ENCODE data around the gene TIMP3.
A peak's percentile ranks its signal among the peaks of the same experiment; 100 is the strongest.
"Not testable (repeated sequence)": the region's sequence is repeated elsewhere in the genome, so short reads cannot be mapped to it uniquely, and the experiment has no call there.

The TIMP3 gene

GRCh38 chr22:32801537-32802236 lies at the start of gene TIMP3:
TIMP3 (plus strand) TSS chr22:32801705; CDS start chr22:32802002, 297 bp downstream.
- DNase-seq, result peak in 40 of 51 donors; percentile 11 to 86 (median 70)

DNA sequence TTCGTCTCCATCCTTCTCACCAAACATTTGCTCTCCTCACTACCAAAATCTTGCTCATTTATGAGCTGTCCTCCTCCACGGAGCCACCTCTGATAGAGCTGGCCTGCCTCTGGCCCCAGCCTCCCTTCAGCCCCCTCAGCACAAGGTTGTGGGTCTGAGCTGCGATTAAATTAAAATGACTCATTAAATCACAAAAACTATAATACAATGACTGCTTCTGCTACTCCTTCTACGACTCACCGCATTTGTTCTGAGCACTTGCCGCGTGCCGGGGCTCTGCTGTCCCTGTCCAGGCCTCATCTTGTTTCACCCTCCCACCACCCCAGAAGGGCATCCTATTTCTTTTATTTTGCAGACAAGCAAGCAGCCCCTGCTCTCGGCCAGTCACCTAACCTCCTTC lies 49.2 kb upstream of the TIMP3 start:
- DNase-seq, result no peak

DNA sequence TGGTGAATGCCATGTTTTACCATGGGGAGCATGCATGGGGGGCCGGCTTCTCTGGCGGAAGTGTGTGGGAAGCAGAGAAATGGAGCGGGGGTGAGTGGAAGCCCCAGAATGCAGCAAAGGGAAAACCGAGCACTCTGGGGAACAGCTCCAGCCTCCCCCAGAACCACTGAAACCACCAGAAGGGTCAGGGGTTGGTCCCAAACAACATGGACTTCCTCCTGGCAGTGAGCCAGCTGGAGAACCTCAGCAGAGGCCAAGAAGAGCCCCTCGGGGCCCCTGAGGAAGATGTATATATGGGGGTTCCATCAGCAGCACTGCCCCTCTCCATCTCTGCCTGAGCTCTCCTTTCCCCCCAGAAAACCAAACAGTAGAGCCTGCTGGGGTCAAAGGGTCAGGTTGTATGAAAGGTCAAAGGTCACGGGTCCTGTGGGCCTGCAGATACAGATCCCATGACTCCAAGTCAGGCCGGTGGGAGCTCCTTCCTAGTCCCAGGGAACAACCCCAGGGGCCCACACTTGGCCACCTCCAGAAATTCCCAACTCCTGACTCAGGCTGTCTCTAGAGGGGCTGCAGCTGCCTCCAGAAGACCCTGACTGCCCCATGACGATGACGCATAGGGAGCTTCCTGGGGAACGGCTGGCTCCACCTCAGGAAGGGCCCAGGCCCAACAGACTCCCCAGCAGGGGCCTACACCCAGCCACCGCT lies 48.5 kb upstream of the TIMP3 start:
- DNase-seq, result no peak

DNA sequence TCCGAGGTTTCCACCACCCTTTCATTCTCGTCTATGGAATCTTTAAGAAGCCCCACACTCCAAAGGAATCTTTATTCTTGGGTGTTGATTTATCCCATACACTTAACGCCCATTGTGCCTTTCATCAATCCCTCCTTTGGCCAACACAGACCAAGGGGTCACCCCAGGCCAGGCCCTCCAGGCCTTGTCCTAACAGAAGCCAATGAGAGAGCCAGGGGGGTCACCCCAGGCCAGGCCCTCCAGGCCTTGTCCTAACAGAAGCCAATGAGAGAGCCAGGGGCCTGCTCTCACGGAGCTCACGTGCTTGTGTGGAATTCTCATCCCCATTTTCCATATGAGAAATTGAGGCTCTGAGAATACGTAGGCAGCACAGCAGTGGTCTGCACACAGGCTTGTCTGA lies 47.9 kb upstream of the TIMP3 start:
- no peak for DNase-seq

DNA sequence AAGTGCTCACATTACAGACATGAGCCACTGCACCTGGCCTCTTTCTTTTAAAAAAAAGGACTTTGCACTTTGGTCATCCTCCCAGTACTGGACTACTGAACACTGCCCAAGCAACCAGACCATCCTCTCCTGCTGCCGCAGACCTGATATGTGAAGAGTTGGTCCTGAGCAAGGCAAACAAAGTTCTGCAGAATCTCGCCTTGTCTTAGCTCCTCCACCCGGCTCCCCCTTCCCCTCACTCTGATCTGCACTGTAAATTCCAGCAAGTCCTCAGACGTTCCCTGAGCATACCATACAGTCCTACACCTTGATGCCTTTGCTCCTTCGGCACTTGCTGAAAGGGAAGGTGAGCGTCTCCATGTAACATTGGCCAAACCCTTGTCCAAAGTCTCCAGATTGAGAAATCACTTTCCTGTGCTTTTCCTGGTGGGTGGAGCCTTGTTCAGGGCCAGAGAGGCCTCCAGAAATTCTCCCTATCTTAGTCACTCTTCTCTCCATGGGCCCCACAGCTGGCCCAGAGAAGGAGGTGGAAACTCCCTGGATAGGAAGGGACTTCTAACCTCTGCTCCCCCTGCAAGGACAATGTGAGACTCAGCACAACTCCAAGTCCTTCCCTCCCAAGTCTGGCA lies 47.0 kb upstream of the TIMP3 start:
- DNase-seq, result no peak

GRCh38 chr22:32757086-32757762 lies 44.3 kb upstream of the TIMP3 start:
- not testable (repeated sequence) for DNase-seq

DNA sequence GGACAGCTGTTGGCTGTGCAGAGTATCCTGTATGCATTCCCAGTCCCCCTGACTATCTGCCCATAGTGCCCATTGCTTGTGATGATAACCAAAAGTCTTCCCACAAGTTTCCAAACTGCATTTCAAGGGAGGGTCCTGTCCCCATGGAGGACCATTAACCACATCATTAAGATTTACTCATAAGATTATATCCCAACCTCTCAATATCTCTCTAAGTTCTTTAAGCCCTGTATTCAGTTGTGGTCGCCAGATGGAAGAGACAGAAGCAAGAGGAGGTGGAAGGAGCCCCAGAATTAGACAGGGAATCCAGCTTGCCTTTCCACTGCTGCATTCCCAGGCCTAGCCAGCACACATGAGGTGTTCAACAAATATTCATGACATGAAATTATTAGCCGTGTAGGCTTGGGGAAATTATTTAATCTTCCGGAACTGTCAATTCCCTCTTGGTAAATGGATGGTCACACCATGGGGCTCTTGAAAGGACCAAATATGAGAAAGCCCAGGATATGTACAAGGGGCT lies 42.6 kb upstream of the TIMP3 start:
- no peak for DNase-seq

GRCh38 chr22:32760396-32760795 lies 41.1 kb upstream of the TIMP3 start:
- DNase-seq, result no peak

DNA sequence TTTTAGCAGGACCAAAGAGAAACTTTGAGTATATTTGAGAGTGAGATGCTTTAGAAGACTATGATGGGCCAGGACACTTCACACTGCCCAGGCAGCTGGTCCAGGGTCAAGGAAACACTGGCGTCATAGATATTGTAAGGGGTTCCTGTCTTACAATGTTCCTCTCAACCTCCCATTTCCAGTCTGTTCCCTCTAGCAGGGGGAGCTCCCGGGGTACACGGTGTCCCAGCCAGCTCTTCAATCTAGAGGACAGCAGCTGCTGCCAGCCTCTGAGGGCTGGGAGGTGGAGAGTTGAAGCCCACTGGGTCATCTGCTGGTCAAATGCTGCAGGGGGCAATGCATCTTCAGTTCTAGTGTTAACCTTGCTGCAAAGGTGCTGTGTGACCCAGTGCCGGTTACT lies 40.7 kb upstream of the TIMP3 start:
- DNase-seq, result no peak

- no peak for DNase-seq
Measured at GRCh38 chr22:32761251-32761903, 40.1 kb upstream of the TIMP3 start.

DNA sequence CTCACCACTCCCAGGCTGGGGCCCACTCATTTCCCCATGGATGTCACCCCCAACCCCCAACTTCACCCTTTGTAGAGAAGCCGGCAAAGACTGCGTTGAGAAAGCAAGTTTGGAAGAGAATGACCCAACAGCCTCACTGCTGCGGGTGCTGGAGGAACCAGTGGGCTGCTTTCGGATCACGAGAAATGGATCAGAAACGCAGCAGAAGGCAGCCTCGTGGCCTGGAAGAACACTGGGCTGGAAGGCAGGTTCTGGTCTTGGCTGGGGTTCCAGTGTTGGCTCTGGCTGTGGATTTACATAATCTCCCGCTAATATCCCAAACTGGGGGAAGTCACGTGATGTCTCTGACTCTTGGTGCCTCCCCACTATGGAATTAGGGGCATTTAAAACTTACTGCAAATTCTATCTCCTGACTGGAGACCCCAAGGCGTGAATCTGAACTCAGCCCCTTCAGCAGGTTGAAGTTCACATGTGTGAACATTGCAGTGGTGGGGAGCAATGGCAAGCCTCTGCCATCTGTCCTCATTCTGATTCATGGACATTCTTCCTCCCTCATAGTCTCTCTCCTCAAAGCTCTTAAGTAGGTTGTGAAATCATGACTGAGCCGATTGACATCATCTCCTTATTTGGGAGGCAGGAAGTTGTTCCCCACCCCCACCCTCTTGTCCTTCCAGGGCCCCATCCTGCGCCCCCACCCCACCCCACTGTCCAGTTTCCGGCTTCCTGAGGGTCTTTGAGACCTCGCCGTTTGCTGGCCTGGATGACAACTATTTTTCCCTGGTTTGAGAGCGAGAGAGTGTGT lies 37.0 kb upstream of the TIMP3 start:
- DNase-seq, result no peak

DNA sequence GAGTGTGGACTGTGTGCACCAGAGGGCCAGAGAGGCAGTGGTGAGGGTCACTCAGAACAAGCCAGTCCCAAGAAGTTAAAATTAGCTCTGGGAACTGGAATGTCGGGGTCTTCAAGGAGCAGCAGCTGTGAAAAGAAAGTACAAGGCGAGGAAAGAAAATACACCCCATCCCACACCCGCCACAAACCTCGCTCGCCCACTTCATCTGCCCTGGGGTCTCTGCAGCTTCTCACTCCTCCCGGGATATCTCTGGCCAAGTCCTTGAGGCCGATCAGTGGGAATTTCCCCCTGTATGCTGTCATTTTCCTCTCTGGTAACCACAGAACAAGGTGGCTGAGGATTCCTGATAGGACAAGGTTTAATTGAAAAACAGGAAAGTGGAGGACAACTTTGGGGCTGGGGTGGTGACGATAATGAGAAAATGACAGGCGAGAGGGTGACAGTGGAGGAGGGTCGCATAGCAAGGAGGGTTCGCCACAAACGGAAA lies 36.3 kb upstream of the TIMP3 start:
- no peak for DNase-seq

DNA sequence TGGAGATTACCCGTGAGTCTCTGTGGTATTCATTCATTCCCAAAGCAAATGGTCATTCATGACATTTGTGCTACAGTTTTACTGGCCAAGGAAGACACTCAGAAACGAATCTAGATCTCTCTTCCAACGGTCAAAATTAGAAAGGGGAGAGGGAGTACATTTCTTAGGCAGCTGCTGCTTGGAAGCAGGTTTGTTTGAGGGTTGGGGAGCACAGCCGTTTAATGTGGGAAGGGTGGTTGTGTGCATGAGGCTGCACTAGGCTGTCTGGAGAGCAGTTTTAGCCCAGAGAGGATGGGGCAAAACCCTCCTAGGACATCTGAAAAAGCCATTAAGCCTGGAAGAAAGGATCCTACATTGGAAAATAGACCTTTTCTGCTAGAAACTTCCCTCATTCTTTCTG lies 29.7 kb upstream of the TIMP3 start:
- DNase-seq, result no peak

- no peak for DNase-seq
Measured at GRCh38 chr22:32775957-32776356, 25.5 kb upstream of the TIMP3 start.

DNA sequence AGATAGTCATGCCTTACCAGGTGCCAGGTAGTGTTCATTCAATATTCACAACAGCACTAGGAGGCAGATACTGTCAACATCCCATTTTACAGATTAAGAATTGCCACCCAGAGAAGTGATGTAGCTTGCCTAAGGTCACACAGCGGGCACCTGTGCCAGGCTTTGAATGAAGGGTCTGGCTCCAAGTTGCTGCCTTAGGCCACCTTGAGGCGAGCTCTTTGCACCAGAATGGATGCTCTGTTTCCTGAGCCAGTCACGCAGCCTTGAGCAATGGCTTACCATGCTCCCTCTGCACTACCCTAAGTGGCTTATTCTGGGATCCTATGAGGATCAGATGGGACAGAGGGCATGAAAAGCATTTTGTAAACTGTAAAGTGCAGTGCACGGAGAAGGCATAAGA lies 25.1 kb upstream of the TIMP3 start:
- DNase-seq, result no peak

DNA sequence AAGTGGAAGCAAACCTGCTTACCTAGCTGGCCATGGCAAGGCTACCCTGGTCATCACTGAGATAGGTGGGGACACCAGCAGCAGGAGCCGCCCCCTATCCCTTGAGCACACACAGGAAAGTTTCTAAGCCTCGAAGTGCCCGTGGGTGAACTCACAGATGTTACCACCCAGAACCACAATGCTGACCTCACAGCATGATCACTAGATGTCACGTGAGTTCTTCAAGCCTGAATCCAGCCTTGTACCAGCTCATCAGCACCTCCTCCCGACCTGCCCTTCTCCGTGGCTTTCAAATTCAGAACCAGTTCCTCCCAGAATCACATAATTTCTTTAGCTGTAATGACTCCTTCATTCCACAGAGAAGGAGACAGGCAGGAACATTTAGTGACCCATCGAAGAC lies 24.7 kb upstream of the TIMP3 start:
- no peak for DNase-seq

- DNase-seq, result no peak
Measured at GRCh38 chr22:32777987-32778386, 23.5 kb upstream of the TIMP3 start.

GRCh38 chr22:32780726-32781310 lies 20.7 kb upstream of the TIMP3 start:
- no peak for DNase-seq

GRCh38 chr22:32781695-32782094 lies 19.8 kb upstream of the TIMP3 start:
- DNase-seq, result no peak

Data from hypothalamus (tissue), 51 donors.